ENCODE measurements around the gene SLC12A9.

- no peak for TF ChIP-seq CTCF (IDR thresholded peaks at IDR 0.05)
- TF ChIP-seq POLR2AphosphoS5 (IDR thresholded peaks at IDR 0.05), result no peak
Measured at GRCh38 chr7:100902638-100903037, 50.1 kb downstream of the SLC12A9 start.

Data from prostate gland (tissue), 2 donors.